ENCODE results near the gene PARM1. TPM values are rescaled to one million over a fixed set of nuclear protein-coding genes. Genes with fewer than 3 reads are reported as not detected.

The PARM1 gene
- total and polyA plus RNA-seq, 9 of the 15 experiments (the other 6 are each of a cell fraction or from before 2014, with no cell fraction given) = 0.07 TPM; not detected in 8

DNA sequence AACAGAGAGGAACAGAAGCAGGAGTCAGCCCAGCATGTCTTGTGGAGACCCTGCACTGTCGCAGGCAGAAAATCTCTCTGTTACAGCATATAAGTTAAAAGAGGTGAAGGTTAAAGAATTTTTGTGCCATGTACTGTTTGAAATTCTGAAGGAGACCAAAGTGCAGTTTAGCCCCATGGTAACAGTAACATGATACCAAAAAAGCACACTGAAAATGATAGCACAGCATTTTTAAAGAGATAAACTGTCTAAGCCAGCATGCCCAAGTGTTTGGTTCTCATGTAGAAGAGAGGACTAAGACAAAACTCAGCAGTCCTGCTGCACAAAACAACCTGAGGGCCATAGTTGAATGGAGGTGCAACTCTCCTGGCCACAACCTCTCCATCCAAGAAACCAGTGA lies 41.9 kb upstream of the PARM1 start:
- no peaks in the 10 kb centered on the region for H3K79me2 ChIP-seq (ENCODE audit: control insufficient read depth, insufficient read depth, low read length)
- no TSS peak for BruUV-seq (replicated peaks)
- DNase-seq (ENCODE audit: extremely low read depth in 1 of 4, low spot score in 3 of 4) = no peak
- no peaks in the 10 kb centered on the region for H3K9me3 ChIP-seq (replicated peaks; ENCODE audit: control insufficient read depth, insufficient read depth, low read depth, low read length)
- H3K4me1 ChIP-seq (replicated peaks in 1 of 2; ENCODE audit: control insufficient read depth in 2 of 2, insufficient read depth in 2 of 2, low read length in 2 of 2) = no peaks in the 10 kb centered on the region
- no peak overlapping the region for H2AFZ ChIP-seq (ENCODE audit: low read depth, low read length)
- TF ChIP-seq MAFG (tag; conservative IDR thresholded peaks at IDR 0.05) (no peak), HDAC6 (IDR thresholded peaks at IDR 0.05; ENCODE audit: low read depth, low read length) (no peak), TAF15 (IDR thresholded peaks at IDR 0.05; ENCODE audit: low read depth, low read length) (no peak), CREBBP (IDR thresholded peaks at IDR 0.05; ENCODE audit: low read depth, low read length) (no peak), SMAD4 (CRISPR knock-in tag; conservative IDR thresholded peaks at IDR 0.05) (no peak), SMARCE1 (IDR thresholded peaks at IDR 0.05) (no peak), ELF4 (CRISPR knock-in tag; IDR thresholded peaks at IDR 0.05) (no peak), BHLHE40 (IDR thresholded peaks at IDR 0.05; ENCODE audit: low read length) (no peak), RAD21 (CRISPR knock-in tag; conservative IDR thresholded peaks at IDR 0.05 in 1 of 2, IDR thresholded peaks at IDR 0.05 in 1 of 2) (no peak), GATAD2B (IDR thresholded peaks at IDR 0.05; ENCODE audit: borderline replicate concordance) (no peak), ZKSCAN1 (IDR thresholded peaks at IDR 0.05; ENCODE audit: low read depth, low read length) (no peak)
- TF ChIP-seq, protein P1, sequence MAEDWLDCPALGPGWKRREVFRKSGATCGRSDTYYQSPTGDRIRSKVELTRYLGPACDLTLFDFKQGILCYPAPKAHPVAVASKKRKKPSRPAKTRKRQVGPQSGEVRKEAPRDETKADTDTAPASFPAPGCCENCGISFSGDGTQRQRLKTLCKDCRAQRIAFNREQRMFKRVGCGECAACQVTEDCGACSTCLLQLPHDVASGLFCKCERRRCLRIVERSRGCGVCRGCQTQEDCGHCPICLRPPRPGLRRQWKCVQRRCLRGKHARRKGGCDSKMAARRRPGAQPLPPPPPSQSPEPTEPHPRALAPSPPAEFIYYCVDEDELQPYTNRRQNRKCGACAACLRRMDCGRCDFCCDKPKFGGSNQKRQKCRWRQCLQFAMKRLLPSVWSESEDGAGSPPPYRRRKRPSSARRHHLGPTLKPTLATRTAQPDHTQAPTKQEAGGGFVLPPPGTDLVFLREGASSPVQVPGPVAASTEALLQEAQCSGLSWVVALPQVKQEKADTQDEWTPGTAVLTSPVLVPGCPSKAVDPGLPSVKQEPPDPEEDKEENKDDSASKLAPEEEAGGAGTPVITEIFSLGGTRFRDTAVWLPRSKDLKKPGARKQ (CRISPR knock-in tag; IDR thresholded peaks at IDR 0.05) = no peak
- TF ChIP-seq, protein P2, sequence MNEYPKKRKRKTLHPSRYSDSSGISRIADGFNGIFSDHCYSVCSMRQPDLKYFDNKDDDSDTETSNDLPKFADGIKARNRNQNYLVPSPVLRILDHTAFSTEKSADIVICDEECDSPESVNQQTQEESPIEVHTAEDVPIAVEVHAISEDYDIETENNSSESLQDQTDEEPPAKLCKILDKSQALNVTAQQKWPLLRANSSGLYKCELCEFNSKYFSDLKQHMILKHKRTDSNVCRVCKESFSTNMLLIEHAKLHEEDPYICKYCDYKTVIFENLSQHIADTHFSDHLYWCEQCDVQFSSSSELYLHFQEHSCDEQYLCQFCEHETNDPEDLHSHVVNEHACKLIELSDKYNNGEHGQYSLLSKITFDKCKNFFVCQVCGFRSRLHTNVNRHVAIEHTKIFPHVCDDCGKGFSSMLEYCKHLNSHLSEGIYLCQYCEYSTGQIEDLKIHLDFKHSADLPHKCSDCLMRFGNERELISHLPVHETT (CRISPR knock-in tag; conservative IDR thresholded peaks at IDR 0.05 in 1 of 2, IDR thresholded peaks at IDR 0.05 in 1 of 2) = no peak
- no peak overlapping the region for H3K4me2 ChIP-seq (ENCODE audit: insufficient read depth, low read length)
- ATAC-seq = no peak
- H3K36me3 ChIP-seq (ENCODE audit: control insufficient read depth, insufficient read depth, low read length) = no peaks in the 10 kb centered on the region
- no peaks in the 10 kb centered on the region; a peak in 1 of 5 replicates for H3K27me3 ChIP-seq (ENCODE audit: control insufficient read depth in 2 of 2, insufficient read depth in 2 of 2, low read length in 2 of 2)
- ChIA-PET POLR2A (no interaction called here), CTCF (ENCODE audit: low intra/inter-chr PET ratio) (no interaction called here)
- FAIRE-seq = no peak
- no peak overlapping the region for H3K27ac ChIP-seq (ENCODE audit: extremely low read depth, low read depth, low read length)
- H3K9me1 ChIP-seq (ENCODE audit: control insufficient read depth, insufficient read depth, low read length) = no peaks in the 10 kb centered on the region
- in situ Hi-C loops (cut with MboI) (no loop called here), intact Hi-C loops (cut with micrococcal nuclease) (no loop called here)
- no peak overlapping the region for H3K4me3 ChIP-seq
- H3K9ac ChIP-seq (ENCODE audit: insufficient read depth in 1 of 2, low read depth in 2 of 2, low read length in 2 of 2) = no peak overlapping the region
- no peaks in the 10 kb centered on the region for H4K20me1 ChIP-seq (replicated peaks; ENCODE audit: control insufficient read depth, insufficient read depth, low read length)
- 0% methylated on average over 1 of the region's 1 CpG for WGBS (ENCODE audit: insufficient coverage, low coverage, missing lambda C conversion rate)
